ENCODE results near the gene SLC17A2.

Gene SLC17A2

GRCh38 chr6:25966711-25967110, 36.2 kb upstream of the SLC17A2 start:
- TF ChIP-seq CTCF (IDR thresholded peaks at IDR 0.05): no peak

- no peak for TF ChIP-seq CTCF (IDR thresholded peaks at IDR 0.05)
Observed at GRCh38 chr6:25965058-25965457, 34.6 kb upstream of the SLC17A2 start.

GRCh38 chr6:25963426-25964123, 33.1 kb upstream of the SLC17A2 start:
- TF ChIP-seq CTCF (IDR thresholded peaks at IDR 0.05): no peak

- TF ChIP-seq CTCF (IDR thresholded peaks at IDR 0.05): no peak
Observed at GRCh38 chr6:25962149-25963127, 31.9 kb upstream of the SLC17A2 start, which contains the start of gene TRIM38. Gene TRIM38 (plus strand): TSS chr6:25962802. CDS start chr6:25966523, 3,721 bp downstream.

- no peak for TF ChIP-seq CTCF (IDR thresholded peaks at IDR 0.05)
Observed at GRCh38 chr6:25961619-25962148, 31.2 kb upstream of the SLC17A2 start.

GRCh38 chr6:25960734-25961133, 30.2 kb upstream of the SLC17A2 start:
- no peak for TF ChIP-seq CTCF (IDR thresholded peaks at IDR 0.05)

- no peak for TF ChIP-seq CTCF (IDR thresholded peaks at IDR 0.05)
Observed at GRCh38 chr6:25959890-25960536, 29.5 kb upstream of the SLC17A2 start.
